Measurements from ENCODE around the gene TRMT61A.
"Not testable (repeated sequence)": the region's sequence is repeated elsewhere in the genome, so short reads cannot be mapped to it uniquely, and the experiment has no call there.

TRMT61A gene

DNA sequence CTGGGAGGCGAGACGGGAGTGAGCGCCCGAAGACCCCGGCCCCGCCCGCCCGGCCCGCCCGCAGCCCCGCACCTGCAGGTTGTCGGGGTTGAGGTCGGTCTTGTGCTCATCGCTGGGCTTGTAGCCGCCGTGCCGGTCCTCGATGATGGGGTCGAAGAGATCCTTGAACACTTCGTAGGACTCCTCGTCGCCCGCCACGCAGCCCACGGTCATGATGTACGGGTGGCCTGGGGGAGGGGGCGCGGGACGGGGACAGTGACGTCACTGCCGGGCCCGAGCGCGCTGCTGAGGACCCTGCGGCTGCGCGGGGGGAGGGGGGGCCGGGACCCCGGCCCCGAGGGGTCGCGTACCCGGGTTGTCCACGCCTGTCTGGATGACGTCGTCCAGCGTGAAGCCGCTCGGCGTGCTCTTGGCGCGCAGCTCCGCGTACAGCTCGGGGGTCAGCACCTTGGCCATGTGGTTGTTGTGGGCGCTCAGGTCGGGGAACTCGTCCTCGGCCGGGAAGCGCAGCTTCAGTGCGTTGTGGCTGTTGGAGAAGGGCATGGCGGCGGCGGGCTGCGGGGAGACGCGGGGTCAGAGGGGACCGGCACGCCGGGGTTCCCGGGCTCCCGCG is 6.9 kb upstream of the TRMT61A start:
- no peak for FAIRE-seq

DNA sequence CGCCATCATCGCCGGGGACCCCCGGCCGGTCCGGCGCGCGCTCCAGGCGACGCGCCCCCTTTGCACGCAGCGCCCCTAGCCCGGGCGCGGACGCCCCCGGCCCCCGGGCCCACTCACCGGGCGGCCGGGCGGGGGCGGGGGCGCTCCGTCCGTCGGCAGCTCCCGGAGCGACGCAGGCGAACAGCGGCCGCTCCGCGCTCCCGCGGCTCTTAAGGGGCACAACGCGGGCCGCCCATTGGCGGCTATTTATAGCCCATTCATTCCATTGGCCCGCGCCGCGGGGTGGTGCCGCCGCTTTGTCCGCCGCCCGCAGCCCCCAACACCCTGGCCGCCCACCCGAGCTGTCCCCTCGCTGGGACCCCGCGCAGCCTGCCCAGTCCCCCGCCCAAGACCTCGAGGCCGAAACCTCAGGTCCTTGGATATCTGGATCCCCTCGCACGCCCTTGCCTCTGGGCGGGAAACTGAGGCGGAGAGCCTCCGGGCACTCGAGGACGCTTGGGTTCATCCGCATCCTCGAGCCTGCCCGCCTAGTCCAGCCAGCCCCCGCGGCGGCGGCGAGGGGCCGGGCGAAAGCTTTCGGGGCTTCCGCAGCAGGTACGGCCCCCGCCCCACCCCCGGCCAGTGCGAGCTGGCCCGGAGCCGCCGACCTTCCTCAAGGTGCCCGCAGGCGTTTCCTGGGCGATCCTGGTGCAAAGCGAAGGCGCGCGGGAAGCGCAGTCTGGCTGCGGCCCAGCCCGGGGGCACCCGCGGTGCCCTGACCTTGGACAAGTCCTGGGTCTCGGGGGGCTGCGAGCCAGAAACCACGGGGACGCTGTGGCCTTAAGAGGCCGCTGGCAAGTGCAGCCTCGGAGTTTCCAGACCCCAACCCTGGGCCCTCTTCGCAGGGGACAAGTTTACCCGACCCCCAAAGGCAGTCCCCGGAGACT is 6.1 kb upstream of the TRMT61A start, which contains the start of gene CKB:
TSS of gene CKB (minus strand) at position 182 of the 926 bp plus-strand sequence. CDS start 337 bp downstream, outside the sequence.
- DNase-seq (ENCODE audit: insufficient read length, low spot score) (peak; percentile 78), FAIRE-seq (no peak)

More for the DNA sequence above, 6.9 kb upstream of the TRMT61A start:
- DNase-seq (ENCODE audit: insufficient read length, low spot score), result no peak

DNA sequence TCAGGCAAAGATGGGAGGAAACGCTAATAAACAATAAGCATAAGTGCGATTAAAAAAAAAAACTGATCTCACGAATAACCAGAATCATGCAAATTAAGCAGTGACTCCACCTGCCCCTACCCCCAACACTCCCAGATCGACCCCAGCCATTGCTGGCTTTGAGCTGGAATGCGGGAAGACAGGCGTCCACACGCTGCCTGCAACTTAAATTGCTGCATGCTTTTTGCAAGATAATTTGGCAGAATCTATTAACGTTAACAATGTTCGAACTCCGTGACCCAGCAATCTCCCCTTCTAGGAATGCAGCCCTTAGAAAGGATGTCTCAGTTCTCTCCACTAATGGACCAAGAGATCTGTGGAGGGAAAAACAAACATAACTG is 5.4 kb upstream of the TRMT61A start:
- no peak for FAIRE-seq

DNA sequence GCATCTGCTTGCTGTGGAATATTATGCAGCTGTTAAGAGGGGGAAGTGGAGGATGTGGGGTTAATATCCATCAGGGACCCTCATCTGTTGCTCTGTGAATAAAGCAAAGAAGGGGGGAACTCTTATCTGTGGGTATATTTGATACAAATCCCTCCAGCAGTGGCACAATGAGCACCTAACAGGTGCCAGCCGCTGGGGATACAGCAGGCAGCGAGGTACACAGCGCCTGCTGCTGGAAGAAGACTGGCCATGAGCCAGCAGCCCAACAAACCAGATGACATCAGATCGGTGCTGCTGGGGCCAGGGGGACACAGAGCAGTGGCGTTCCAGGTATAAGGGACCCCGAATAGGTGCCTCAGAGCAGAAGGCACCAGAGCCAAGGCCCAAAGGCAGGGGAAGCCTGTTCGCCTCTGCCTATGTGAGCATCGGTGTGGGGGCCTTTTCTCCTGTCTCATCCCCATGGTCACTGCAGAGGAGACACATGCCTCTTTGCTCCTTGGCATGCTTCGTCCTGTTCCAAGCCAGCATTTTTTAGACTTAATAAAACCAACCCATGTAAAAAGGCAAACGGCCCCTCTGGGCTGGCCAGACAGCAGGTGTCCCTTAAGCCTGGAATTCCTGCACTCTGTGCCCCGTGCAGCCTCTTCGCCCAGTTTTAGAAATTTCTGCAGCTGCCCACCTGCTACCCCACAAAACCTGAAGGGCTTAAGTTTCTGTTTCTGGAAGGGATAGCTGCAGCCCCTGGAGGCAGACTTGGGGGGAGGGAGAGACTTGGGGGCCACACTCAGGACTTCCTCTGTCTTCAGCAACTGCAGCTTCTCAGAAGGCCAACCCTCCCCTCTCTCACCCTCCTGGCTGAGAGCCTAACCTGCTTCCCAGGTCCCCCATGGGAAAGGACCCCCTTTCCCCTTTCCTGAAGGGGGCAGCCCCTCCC is 4.7 kb upstream of the TRMT61A start:
- no peak for DNase-seq (ENCODE audit: insufficient read length, low spot score)
- FAIRE-seq, result no peak

More for the DNA sequence above, 5.4 kb upstream of the TRMT61A start:
- DNase-seq (ENCODE audit: insufficient read length, low spot score), result no peak

DNA sequence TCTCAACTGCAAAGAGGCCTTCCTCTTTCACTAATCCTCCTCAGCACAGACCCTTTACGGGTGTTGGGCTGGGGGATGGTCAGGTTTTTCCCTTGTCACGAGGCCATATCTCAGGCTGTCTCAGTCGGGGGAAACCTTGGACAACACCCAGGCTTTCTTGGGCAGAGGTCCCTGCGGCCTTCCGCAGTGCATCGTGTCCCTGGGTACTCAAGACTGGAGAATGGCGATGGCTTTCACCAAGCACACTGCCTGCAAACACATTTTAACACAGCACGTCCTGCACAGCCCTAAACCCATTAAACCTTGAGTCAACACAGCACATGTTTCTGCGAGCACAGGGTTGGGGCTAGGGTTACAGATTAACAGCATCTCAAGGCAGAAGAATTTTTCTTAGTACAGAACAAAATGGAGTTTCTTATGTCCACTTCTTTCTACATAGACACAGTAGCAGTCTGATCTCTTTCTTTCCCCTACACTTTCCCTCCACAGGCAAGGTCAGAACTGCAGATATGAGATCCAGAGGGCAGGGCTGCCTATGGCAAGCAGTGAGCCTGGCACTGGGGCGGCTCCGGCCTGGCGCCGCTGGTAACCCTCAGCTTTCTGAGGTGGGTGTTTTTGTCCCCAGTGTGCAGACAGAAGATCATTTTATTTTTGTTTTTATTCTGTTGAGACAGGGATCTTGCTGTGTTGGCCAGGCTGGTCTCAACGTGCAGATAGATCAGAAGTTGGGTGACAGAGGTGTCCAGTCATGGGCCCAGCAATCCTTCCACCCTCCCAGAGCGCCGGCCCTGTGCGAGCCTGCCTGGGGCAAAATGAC is 3.4 kb upstream of the TRMT61A start:
- FAIRE-seq; DNase-seq (ENCODE audit: insufficient read length, low spot score): not testable (repeated sequence)

DNA sequence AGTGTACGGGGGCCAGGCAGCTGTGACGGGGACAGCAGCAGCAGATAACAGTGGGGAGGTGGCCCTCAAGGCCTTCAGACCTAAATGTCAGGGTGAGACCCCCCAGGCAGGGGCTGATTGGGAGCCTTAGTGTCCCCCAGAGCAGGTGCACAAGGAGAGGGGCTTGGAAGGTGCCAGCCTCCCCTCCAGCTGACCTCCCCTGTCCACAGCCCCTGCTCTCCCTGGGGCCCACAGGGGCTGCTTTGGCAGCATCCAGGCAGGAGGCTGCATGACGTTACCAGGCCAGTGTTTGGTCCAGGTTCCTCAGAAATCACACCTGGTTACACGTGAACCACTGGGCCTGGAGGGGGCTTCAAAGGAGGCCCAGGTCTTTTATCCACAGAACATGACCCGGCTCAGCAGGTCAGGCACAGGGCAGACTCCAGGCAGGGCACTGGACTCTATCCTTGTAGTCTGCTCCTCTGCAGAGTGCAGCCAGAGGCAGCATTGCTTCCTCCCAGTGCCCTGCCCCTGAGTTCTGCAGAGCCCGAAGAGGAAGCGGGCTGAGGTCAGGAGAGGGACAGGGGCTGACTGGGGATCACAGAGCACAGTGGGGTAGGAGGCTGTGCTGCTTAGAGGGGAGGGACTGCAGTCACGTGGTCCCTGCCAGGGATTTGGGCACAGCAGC is 2.6 kb upstream of the TRMT61A start:
- DNase-seq (ENCODE audit: insufficient read length, low spot score), result no peak
- FAIRE-seq, result no peak

DNA sequence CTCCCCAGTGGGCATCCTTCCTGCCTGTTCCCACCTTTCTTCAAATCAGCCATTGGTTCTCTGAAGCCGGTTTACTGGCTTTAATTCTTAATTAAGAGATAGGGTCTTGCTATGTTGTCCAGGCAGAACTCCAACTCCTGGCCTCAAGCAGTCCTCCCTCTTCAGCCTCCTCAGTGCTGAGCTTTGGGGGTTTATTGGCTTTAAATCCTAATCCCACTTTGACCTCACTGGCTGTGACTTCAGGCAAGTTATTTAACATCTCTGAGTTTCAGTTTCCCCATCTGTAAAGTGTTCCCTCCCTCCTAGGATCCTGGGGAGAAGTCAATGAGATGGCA is 2.1 kb upstream of the TRMT61A start:
- FAIRE-seq, result no peak
- no peak for DNase-seq (ENCODE audit: insufficient read length, low spot score)

DNA sequence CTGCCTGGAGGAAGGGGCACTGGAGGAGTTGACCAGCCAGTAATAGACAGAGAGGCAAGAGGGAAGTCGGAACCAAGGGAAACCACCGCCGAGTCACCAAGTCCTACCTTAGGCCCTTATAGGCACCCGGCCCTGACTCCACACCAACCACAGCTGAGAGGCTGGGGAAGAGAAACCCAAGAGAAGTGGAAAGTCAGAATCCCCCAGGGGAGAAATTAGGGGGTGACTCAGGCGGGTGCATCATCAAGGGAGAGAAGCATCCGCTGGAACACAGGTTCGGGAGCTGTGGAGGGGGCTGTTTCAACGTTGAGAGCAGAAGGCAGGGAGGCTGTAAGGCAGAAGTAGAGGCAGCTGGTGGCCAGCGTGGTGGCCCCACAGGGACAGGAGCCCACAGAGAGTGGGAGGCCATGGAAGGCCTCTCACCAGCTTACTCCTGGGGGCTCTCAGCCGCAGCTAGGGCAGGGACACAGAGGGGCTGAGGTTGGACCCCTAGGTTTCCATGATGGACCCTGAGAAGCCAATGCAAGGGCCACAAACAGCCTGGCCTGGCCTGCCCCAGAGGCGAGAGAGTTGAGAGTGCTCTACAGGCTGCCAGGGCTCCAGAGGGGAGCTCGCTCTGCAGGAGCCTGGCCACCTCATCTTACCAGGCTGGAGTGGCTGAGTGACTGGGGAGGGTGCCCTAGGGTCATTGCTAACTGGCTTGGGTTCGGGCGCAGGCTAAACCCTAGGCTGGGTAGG is 1.4 kb upstream of the TRMT61A start:
- FAIRE-seq, result no peak
- DNase-seq (ENCODE audit: insufficient read length, low spot score), result no peak

DNA sequence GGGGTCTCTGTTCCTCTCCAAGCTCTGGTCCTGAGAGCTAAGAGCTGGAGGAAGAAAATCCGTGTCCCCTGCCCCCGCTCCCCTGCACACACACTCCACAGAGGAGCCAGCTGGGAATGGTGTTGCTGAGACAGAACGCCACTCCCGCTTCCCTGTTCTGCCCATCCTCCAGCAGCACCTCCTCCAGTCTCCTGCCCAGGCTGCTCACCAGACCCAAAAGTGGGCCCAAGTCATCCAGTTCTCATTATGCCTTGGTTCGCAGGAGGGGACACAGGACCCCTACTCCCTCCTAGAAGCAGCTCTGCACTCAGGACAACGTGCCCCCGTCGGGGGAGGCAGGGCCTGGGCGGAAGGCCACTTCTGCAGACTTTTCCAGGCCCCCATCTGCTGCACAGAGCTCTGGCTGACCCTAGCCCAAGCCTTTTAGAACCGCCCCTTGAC is 830 bp upstream of the TRMT61A start:
- DNase-seq (ENCODE audit: insufficient read length, low spot score) (no peak), FAIRE-seq (no peak)

DNA sequence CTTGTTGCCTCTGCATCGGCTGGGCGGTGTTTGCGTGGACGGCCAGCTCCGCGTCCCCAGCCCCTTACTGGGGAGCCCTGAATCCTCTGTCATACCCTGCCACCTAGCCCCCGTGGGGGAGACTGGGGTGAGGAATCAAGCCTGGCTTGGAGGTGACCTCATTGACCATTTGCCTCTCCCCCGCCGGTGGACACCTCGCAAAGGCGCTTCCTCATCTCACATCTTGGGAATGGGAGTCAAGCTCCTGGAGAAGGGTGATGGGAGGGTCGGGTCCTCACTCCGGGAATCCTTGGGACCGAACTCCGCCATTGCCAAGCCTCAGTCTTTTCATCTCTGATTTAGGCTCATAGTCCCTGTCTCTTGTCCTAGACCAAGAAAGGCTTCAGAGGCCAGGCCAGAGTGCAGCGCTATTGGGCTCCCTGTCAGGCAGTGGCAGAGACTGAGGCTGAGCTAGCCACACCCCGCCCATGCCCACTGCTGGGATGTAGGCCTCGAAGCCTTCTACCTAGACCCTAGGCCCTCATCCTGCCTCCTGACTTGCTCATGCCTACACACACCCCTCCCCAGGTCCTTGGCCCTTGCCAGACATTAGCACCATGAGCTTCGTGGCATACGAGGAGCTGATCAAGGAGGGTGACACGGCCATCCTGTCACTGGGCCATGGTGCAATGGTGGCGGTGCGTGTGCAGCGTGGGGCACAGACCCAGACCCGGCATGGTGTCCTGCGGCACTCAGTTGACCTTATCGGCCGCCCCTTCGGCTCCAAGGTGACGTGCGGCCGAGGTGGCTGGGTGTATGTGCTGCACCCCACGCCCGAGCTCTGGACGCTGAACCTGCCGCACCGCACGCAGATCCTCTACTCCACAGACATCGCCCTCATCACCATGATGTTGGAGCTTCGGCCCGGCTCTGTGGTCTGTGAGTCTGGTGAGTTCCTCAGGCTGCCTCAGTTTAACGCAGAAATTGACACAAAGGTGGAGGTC is 678 bp downstream of the TRMT61A start:
- no peak for DNase-seq (ENCODE audit: insufficient read length, low spot score)

DNA sequence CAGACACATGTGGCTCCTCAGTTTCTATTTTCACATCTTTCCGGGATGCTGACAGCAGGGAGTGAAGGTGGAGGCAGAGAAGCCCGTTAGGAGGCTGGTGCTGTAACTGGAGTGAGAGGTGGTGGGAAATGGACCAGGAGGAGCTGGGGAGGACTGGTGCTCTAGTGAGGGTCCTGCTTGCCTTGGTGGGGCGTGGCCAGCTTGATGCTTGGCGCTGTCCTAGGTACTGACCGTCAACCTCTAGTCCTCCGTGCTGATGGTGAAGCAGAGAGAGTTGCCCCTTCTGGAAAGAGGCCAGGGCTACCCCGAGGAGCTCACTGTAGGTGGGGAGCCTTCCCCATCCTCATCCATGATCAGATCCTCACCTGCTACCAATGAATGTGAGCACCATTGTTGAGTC is 1.4 kb downstream of the TRMT61A start:
- DNase-seq (ENCODE audit: insufficient read length, low spot score) (no peak), FAIRE-seq (no peak)

More for the DNA sequence above, 678 bp downstream of the TRMT61A start:
- peak; percentile 46 for FAIRE-seq

DNA sequence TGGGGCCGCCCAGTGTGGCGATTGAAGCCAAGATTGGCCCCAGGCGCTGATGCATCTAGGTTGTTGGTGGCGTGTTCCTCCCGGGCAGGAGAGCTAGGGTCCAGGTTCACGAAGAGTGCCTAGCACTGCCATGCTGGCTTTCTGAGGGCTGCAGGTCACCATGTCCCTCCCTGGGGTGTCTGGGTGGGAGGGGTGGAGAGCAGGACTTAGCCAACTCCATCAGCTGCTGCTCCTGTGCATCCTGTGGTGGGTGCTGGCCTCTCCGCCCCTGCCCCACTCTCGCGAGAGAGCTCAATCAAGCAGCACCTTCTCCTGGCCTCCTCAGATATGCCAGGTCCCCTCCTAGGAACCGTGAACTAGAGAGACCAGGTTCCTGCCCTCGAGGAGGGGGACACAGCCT is 1.8 kb downstream of the TRMT61A start:
- no peak for DNase-seq (ENCODE audit: insufficient read length, low spot score)
- FAIRE-seq, result no peak

DNA sequence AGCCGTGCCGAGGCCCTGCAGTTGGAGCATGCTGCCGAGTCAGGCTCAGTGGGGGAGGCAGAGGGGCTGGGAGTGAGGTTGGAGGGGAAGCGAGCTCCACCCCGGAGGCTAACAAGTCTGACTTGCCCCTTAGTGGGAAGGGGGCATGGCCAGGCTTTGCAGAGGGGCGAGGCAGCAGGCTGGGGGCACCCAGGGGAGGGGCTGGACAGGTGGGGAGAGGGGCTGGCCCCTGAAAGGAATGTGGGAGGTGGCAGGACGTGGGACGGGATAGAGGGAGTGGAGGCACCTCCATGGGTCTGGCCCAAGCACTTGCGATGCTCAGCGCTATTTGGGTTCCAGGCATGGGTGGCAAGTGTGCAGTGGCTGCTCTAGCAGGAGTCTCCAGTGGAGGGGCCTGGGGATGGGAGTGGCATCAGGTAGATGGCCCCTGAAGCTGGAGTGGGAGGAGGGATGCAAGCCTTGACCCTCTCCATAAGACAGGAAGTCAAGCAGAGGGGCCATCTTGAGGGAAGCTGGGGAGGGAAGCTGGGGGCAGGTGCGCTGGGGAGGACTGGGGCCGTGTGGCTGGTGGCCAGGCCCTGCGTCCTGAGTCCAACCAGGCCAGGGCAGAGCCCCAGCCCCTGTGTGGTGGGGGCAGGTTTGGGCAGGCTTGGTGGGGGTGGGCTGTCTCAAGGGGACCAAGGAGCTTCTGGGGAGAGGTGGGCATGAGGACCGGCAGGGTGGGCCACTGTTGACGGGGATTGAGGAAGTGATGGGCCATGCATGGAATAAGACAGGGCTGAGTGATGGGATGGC is 2.6 kb downstream of the TRMT61A start:
- FAIRE-seq, result no peak
- no peak for DNase-seq (ENCODE audit: insufficient read length, low spot score)

DNA sequence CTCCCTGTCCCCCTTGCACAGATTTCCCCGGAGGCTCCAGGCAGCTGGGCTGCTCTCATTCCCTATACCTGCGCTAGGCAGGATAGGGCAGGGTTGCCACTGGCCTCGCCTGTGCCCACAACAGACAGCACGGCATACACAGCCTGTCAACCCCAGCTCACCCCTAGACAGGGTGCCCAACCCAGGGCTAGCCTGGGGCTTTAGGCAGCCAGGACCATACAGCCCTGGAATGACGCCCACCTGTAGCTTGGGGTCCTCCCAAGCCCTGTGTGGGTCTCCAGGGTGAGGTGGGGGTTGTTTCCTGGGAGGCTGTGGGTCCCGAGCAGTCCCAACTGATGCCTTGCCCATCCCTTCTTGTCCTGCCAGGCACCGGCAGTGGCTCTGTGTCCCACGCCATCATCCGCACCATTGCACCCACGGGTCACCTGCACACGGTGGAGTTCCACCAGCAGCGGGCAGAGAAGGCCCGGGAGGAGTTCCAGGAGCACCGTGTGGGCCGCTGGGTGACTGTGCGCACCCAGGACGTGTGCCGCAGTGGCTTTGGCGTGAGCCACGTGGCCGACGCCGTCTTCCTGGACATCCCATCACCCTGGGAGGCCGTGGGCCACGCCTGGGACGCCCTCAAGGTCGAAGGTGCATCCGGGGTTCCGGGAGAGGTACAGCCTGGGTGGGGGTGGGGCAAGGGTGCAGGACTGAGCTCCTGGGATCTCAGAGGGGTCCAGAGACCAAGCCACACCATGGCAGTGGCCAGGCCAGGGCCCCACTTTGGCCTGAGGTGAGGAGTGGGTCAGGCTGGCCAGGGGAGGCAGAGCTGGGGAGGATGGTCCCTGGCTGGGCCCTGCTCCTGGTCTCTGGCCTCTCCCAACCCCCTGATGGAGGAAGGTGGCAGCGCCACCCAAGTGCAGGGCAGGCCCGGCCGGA is 3.5 kb downstream of the TRMT61A start:
- DNase-seq (ENCODE audit: insufficient read length, low spot score) (no peak), FAIRE-seq (no peak)

DNA sequence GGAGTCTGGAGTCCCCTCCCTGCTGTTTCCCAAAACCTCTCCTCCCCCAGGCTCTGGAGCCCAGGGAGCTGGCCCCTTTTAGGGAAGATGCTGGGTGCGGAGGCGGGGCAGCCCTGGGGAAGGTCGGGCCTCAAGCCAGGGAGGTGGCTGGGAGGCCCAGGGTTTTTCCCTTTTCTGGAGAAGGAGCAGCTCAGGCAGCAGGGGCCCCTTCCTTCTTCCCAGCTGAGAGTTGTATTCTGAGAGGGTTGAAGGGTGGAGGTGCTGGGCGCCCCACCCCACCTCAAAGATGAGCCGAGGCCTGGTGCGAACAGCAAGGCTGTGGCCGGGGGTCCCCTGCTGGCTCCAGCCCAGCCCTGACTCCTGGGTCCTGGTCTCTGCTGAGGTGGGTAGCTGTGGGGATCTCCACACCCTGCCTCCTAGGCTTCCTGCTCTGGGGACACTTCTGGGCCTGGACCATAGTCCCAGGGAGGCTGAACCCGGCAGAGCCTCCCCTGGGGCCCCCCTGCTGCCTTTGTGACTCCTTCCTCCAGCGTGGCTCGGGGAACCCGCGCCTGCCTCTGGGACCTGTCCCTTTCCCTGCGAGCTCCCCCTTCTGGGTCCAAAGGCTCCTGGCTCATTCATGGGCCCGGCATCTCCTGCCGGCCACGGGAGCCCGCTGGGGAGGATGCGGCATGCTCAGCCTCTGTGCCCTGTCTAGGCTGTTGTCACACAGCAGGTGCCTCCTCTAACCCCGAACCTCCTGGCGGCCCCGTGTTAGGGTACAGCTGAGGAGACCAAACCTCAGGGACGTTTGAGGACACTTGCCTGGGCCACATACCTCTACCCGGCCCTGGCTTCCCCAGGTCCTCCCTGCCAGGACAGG is 4.4 kb downstream of the TRMT61A start:
- DNase-seq (ENCODE audit: insufficient read length, low spot score), result no peak
- no peak for FAIRE-seq
